Activated T-helper 2 cell treated with anti-CD3 and anti-CD28 coated beads, Interferon-gamma antibody, Interleukin-2, Interleukin-4, amounts not matched to agents 10 μg/mL and 5 μg/mL and 100 μg/mL, durations not matched to agents 14 hours and 24 hours and 36 hours (primary cell): ENCODE results near the gene HOXD10. TPM values are rescaled to one million over a fixed set of nuclear protein-coding genes. Genes with fewer than 3 reads are reported as not detected.
A peak's percentile ranks its signal among the peaks of the same experiment; 100 is the strongest.

ENCODE experiments used
- DNase-seq: peaks from one replicate; pipeline ENCODE4 v3.0.0; 2021; ENCODE audit warnings: low spot score
- H3K27ac Mint-ChIP-seq: one replicate; pipeline ENCODE4 v1.8.0; 2021; ENCODE audit warnings: mixed read lengths
- H3K27me3 Mint-ChIP-seq: one replicate; pipeline ENCODE4 v1.8.0; 2021; ENCODE audit warnings: low read depth, mixed read lengths
- H3K36me3 Mint-ChIP-seq: one replicate; pipeline ENCODE4 v1.8.0; 2021; ENCODE audit warnings: low read depth, mixed read lengths
- H3K4me1 Mint-ChIP-seq: one replicate; pipeline ENCODE4 v1.8.0; 2021; ENCODE audit warnings: low read depth, mixed read lengths
- H3K4me3 Mint-ChIP-seq: one replicate; pipeline ENCODE4 v1.8.0; 2021; ENCODE audit warnings: low read depth, mild to moderate bottlenecking, moderate library complexity, mixed read lengths
- H3K9me3 Mint-ChIP-seq: one replicate; pipeline ENCODE4 v1.8.0; 2021; ENCODE audit warnings: mixed read lengths
- intact Hi-C: fragments of 100-400 bp; cut with micrococcal nuclease; formaldehyde crosslinking; loops from one replicate; pipeline ENCODE4 v1.15.1; 2023
- total RNA-seq: library from RNA; stranded (reverse); gene quantifications from 2 replicates; pipeline ENCODE4 v1.2.3, GENCODE V29; 2022

Gene HOXD10
- total RNA-seq, 1 donor from 2014 or later: not detected

GRCh38 chr2:176100547-176101140 lies 15.9 kb upstream of the HOXD10 start:
- Mint-ChIP-seq H3K4me1 (peaks cover 13% of the 10 kb centered on the region), H3K27me3 (peaks cover 93% of the 10 kb centered on the region), H3K4me3 (no peak overlapping the region), H3K36me3 (no peaks in the 10 kb centered on the region), H3K27ac (no peak overlapping the region), H3K9me3 (no peaks in the 10 kb centered on the region)
- DNase-seq: no peak
- intact Hi-C loops: no loop called here

GRCh38 chr2:176101216-176101830 lies 15.3 kb upstream of the HOXD10 start:
- no peak for DNase-seq
- Mint-ChIP-seq H3K4me3 (no peak overlapping the region), H3K4me1 (peaks cover 15% of the 10 kb centered on the region), H3K9me3 (no peaks in the 10 kb centered on the region), H3K36me3 (no peaks in the 10 kb centered on the region), H3K27me3 (peaks cover 94% of the 10 kb centered on the region), H3K27ac (no peak overlapping the region)
- intact Hi-C loops: no loop called here

- Mint-ChIP-seq H3K4me1 (peaks cover 12% of the 10 kb centered on the region), H3K27me3 (peaks cover 91% of the 10 kb centered on the region), H3K4me3 (no peak overlapping the region), H3K9me3 (no peaks in the 10 kb centered on the region), H3K36me3 (no peaks in the 10 kb centered on the region), H3K27ac (no peak overlapping the region)
- DNase-seq: no peak
- intact Hi-C loops: no loop called here
Observed at GRCh38 chr2:176101842-176102241, 14.7 kb upstream of the HOXD10 start.

GRCh38 chr2:176102309-176102866 lies 14.2 kb upstream of the HOXD10 start:
- no peak for DNase-seq
- Mint-ChIP-seq H3K27ac (no peak overlapping the region), H3K27me3 (peaks cover 89% of the 10 kb centered on the region), H3K4me1 (peaks cover 8% of the 10 kb centered on the region), H3K36me3 (no peaks in the 10 kb centered on the region), H3K9me3 (no peaks in the 10 kb centered on the region), H3K4me3 (no peak overlapping the region)
- intact Hi-C loops: no loop called here

- H3K9me3 Mint-ChIP-seq: no peaks in the 10 kb centered on the region
- no peaks in the 10 kb centered on the region for H3K36me3 Mint-ChIP-seq
- no peak for DNase-seq
- H3K4me3 Mint-ChIP-seq: no peak overlapping the region
- H3K27me3 Mint-ChIP-seq: peaks cover 83% of the 10 kb centered on the region
- peaks cover 3% of the 10 kb centered on the region for H3K4me1 Mint-ChIP-seq
- intact Hi-C loops: no loop called here
- no peak overlapping the region for H3K27ac Mint-ChIP-seq
Observed at GRCh38 chr2:176103194-176103593, 13.4 kb upstream of the HOXD10 start.

- intact Hi-C loops: no loop called here
- Mint-ChIP-seq H3K4me3 (no peak overlapping the region), H3K27ac (no peak overlapping the region), H3K9me3 (no peaks in the 10 kb centered on the region), H3K27me3 (peaks cover 80% of the 10 kb centered on the region), H3K36me3 (no peaks in the 10 kb centered on the region), H3K4me1 (peaks cover 3% of the 10 kb centered on the region)
- DNase-seq: no peak
Observed at GRCh38 chr2:176103742-176104315, 12.7 kb upstream of the HOXD10 start.

- Mint-ChIP-seq H3K27me3 (peaks cover 80% of the 10 kb centered on the region), H3K9me3 (no peaks in the 10 kb centered on the region), H3K4me1 (peaks cover 3% of the 10 kb centered on the region), H3K27ac (no peak overlapping the region), H3K36me3 (peaks cover 4% of the 10 kb centered on the region), H3K4me3 (no peak overlapping the region)
- no peak for DNase-seq
- intact Hi-C loops: no loop called here
Observed at GRCh38 chr2:176104316-176105077, 12.1 kb upstream of the HOXD10 start.

GRCh38 chr2:176105078-176105729 lies 11.4 kb upstream of the HOXD10 start:
- peaks cover 3% of the 10 kb centered on the region for H3K4me1 Mint-ChIP-seq
- peaks cover 83% of the 10 kb centered on the region for H3K27me3 Mint-ChIP-seq
- DNase-seq: no peak
- intact Hi-C loops: no loop called here
- H3K36me3 Mint-ChIP-seq: peaks cover 4% of the 10 kb centered on the region
- no peak overlapping the region for H3K4me3 Mint-ChIP-seq
- H3K27ac Mint-ChIP-seq: peak overlapping the region; percentile 19
- H3K9me3 Mint-ChIP-seq: no peaks in the 10 kb centered on the region

GRCh38 chr2:176105730-176106580 lies 10.6 kb upstream of the HOXD10 start:
- intact Hi-C loops: no loop called here
- Mint-ChIP-seq H3K4me1 (peaks cover 3% of the 10 kb centered on the region), H3K4me3 (no peak overlapping the region), H3K9me3 (no peaks in the 10 kb centered on the region), H3K27me3 (peaks cover 81% of the 10 kb centered on the region), H3K27ac (peak overlapping the region; percentile 26), H3K36me3 (peaks cover 4% of the 10 kb centered on the region)
- no peak for DNase-seq

GRCh38 chr2:176106581-176107539 lies 9.7 kb upstream of the HOXD10 start, which contains the start of gene HOXD11:
HOXD11 (plus strand) TSS chr2:176107280; CDS start chr2:176107356, 76 bp downstream.
- DNase-seq: no peak
- H3K27me3 Mint-ChIP-seq: peaks cover 79% of the 10 kb centered on the region
- H3K27ac Mint-ChIP-seq: peak within 1 kb of the TSS; percentile 26
- peaks cover 6% of the 10 kb centered on the region for H3K4me1 Mint-ChIP-seq
- intact Hi-C loops: no loop called here
- no peaks in the 10 kb centered on the region for H3K9me3 Mint-ChIP-seq
- H3K36me3 Mint-ChIP-seq: peaks cover 4% of the 10 kb centered on the region
- H3K4me3 Mint-ChIP-seq: no peak within 1 kb of the TSS

GRCh38 chr2:176107731-176108181 lies 8.8 kb upstream of the HOXD10 start:
- peaks cover 4% of the 10 kb centered on the region for H3K36me3 Mint-ChIP-seq
- no peak overlapping the region for H3K4me3 Mint-ChIP-seq
- peaks cover 6% of the 10 kb centered on the region for H3K4me1 Mint-ChIP-seq
- H3K9me3 Mint-ChIP-seq: no peaks in the 10 kb centered on the region
- DNase-seq: no peak
- no peak overlapping the region for H3K27ac Mint-ChIP-seq
- peaks cover 79% of the 10 kb centered on the region for H3K27me3 Mint-ChIP-seq
- intact Hi-C loops: no loop called here
